Measurements from ENCODE around the gene TIMM9. TPM values are rescaled to one million over a fixed set of nuclear protein-coding genes. Genes with fewer than 3 reads are reported as not detected.
"Not testable (repeated sequence)": the region's sequence is repeated elsewhere in the genome, so short reads cannot be mapped to it uniquely, and the experiment has no call there.

The TIMM9 gene
- total RNA-seq, 1 donor: 25.7 TPM

DNA sequence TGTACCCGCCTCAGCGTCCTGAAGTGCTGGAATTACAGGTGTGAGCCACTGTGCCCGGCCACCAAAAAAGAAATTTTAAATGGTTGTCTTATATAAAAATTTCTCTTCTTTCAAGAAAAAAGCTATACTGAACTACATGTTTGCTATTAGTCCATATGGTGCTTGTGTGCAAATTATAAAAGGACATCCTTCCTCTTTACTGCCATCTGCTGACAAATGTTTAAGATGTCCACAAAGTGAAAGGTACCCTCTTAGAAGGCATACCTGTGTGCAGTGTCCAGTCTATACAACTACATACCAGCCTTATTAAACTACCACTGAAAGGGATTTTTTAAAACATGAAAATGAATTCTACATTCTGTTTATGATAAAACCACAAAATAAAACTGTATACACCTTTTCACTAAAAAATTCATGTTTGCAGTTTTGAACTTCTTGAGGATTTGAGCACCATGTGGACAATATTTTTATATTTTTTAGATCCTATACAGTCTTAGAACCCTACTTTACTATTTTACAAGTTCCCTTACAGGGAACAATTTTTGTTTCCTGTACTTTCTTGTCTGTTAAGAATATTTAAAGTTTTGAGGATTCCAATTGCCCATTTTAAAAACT is 64.4 kb downstream of the TIMM9 start:
- no peaks in the 10 kb centered on the region for H3K9me3 ChIP-seq (ENCODE audit: low read depth, low read length)

DNA sequence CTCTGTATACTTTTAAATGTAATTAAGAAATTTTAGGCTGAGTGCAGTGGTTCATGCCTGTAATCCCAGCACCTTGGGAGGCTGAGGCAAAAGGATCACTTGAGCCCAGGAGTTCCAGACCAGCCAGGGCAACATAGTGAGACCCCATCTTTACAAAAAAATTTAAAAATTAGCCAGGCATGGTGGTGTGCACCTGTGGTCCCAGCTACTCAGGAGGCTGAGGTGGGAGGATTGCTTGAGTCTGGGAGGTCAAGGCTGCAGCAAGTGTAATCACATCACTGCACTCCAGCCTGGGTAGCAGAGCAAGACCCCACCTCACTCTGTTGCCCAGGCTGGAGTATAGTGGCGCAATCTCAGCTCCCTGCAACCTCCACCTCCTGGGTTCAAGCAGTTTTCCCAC is 65.1 kb downstream of the TIMM9 start:
- not testable (repeated sequence) for H3K4me1 ChIP-seq (ENCODE audit: insufficient read depth, low read length); H3K4me3 ChIP-seq (ENCODE audit: low read length); H3K27me3 ChIP-seq (ENCODE audit: insufficient read depth, low read length); H3K9me3 ChIP-seq (ENCODE audit: low read depth, low read length)

More for the DNA sequence above, 64.4 kb downstream of the TIMM9 start:
- H3K27me3 ChIP-seq (ENCODE audit: insufficient read depth, low read length): no peaks in the 10 kb centered on the region
- H3K4me1 ChIP-seq (ENCODE audit: insufficient read depth, low read length): no peaks in the 10 kb centered on the region
- no peak overlapping the region for H3K4me3 ChIP-seq (ENCODE audit: low read length)

Other genes starting within 250 kb of the TIMM9 start
- 57.7 TPM for gene ACTR10, start 227.4 kb downstream of the TIMM9 start, total RNA-seq
- 70.7 TPM for gene PSMA3, start 182.7 kb downstream of the TIMM9 start, total RNA-seq
- gene ARID4A, start 129.0 kb downstream of the TIMM9 start, total RNA-seq: 58.0 TPM
- 1.9 TPM for gene TOMM20L, start 31.6 kb downstream of the TIMM9 start, total RNA-seq
- 18.4 TPM for gene KIAA0586, start 188 bp upstream of the TIMM9 start, total RNA-seq
- 4.5 TPM for gene DACT1, start 210.4 kb upstream of the TIMM9 start, total RNA-seq